ENCODE measurements around the gene CFL2. TPM values are rescaled to one million over a fixed set of nuclear protein-coding genes. Genes with fewer than 3 reads are reported as not detected.
"Not testable (repeated sequence)": the region's sequence is repeated elsewhere in the genome, so short reads cannot be mapped to it uniquely, and the experiment has no call there.

Gene CFL2
- 1,000 to 10,000 TPM in 1 of 12 donors, 100 to 1,000 TPM in 11; 270 to 1,042 (median 907) TPM for polyA plus RNA-seq (ENCODE audit: insufficient read length in 12 of 12)
- long read RNA-seq, donor 1, full-length matches to known transcripts = 14 of 14 reads
- long read RNA-seq, donor 1, partial matches to known transcripts = 0 of 14 reads
- long read RNA-seq, donor 1, other reads (novel, unspliced or antisense) = 0 of 14 reads
- long read RNA-seq, donor 2, full-length matches to known transcripts = 345 of 471 reads
- long read RNA-seq, donor 2, partial matches to known transcripts = 97 of 471 reads
- long read RNA-seq, donor 2, other reads (novel, unspliced or antisense) = 29 of 471 reads
- long read RNA-seq, donor 3, full-length matches to known transcripts = 115 of 159 reads
- long read RNA-seq, donor 3, partial matches to known transcripts = 39 of 159 reads
- long read RNA-seq, donor 3, other reads (novel, unspliced or antisense) = 5 of 159 reads
- long read RNA-seq, donor 4, full-length matches to known transcripts = 122 of 159 reads
- long read RNA-seq, donor 4, partial matches to known transcripts = 32 of 159 reads
- long read RNA-seq, donor 4, other reads (novel, unspliced or antisense) = 5 of 159 reads
- long read RNA-seq, donor 5, full-length matches to known transcripts = 326 of 463 reads
- long read RNA-seq, donor 5, partial matches to known transcripts = 111 of 463 reads
- long read RNA-seq, donor 5, other reads (novel, unspliced or antisense) = 26 of 463 reads
- long read RNA-seq, donor 6, full-length matches to known transcripts = 137 of 210 reads
- long read RNA-seq, donor 6, partial matches to known transcripts = 65 of 210 reads
- long read RNA-seq, donor 6, other reads (novel, unspliced or antisense) = 8 of 210 reads
- long read RNA-seq, donor 7, full-length matches to known transcripts = 113 of 151 reads
- long read RNA-seq, donor 7, partial matches to known transcripts = 38 of 151 reads
- long read RNA-seq, donor 7, other reads (novel, unspliced or antisense) = 0 of 151 reads
- long read RNA-seq, donor 8, full-length matches to known transcripts = 304 of 411 reads
- long read RNA-seq, donor 8, partial matches to known transcripts = 81 of 411 reads
- long read RNA-seq, donor 8, other reads (novel, unspliced or antisense) = 26 of 411 reads
- long read RNA-seq, donor 9, full-length matches to known transcripts = 97 of 126 reads
- long read RNA-seq, donor 9, partial matches to known transcripts = 29 of 126 reads
- long read RNA-seq, donor 9, other reads (novel, unspliced or antisense) = 0 of 126 reads
- long read RNA-seq, donor 10, full-length matches to known transcripts = 285 of 366 reads
- long read RNA-seq, donor 10, partial matches to known transcripts = 64 of 366 reads
- long read RNA-seq, donor 10, other reads (novel, unspliced or antisense) = 17 of 366 reads
- long read RNA-seq, donor 11, full-length matches to known transcripts = 263 of 385 reads
- long read RNA-seq, donor 11, partial matches to known transcripts = 102 of 385 reads
- long read RNA-seq, donor 11, other reads (novel, unspliced or antisense) = 20 of 385 reads

DNA sequence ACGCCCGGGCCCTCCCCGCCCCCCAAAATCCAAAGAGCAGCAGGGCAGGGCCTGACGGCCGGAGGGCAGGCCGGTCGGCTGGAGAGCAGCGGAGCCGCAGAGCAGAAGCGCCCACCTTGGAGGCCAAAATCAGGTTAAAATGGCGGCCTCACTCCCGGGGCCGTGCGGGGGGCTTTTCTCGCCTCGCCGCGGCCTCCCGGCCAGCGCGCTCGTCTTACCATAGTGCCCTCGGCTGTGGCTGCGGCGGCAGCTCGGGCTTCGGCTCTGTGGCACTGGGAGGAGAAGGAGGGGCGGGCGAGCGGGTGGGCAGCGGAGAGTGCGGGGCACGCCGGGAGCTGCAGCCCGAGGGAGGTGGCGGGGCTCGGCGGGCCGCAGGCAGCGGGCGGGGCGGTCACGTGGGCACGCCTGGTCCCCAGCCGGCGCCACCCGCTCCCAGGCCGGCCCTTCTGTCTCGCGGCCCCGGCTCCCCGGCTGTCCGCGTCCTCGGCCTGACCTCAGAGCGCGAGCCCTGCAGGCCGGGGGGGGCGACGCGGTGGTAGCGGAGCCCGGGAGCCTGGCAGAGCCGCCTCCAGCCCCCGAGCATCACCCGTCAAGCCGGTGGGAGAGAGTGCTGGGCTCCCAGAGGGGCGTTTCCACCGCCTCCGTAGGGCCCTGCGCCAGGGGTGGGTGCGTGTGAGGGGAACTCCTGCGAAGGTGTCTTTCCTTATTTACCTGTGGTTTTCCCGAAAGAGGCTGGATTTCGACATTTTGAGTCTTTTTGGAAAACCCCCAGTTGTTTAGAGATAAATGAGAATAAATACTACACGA is at the start of gene CFL2:
CFL2 (minus strand) TSS at position 274 of the 807 bp plus-strand sequence; CDS start at position 221, 53 bp downstream.
- peak; percentile 65 for DNase-seq

DNA sequence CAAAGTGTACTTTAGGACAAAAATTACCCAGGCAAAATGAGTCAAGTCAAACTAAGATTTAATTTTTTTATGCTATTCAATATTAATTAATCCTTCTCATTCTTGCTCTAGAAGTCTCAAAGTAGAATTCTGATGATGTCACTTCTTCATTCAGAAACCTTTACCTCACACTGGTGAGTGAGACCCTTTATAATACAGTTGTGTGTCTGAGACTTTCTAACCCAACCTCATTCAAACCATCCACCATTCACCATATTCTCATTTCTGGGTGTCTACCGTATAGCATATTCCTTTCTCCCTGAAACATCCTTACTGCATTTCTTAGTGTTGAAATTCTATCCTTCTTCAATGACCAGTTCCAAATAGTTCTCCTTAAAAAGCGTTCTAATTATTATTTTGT is 40.8 kb upstream of the CFL2 start:
- no peak for DNase-seq

DNA sequence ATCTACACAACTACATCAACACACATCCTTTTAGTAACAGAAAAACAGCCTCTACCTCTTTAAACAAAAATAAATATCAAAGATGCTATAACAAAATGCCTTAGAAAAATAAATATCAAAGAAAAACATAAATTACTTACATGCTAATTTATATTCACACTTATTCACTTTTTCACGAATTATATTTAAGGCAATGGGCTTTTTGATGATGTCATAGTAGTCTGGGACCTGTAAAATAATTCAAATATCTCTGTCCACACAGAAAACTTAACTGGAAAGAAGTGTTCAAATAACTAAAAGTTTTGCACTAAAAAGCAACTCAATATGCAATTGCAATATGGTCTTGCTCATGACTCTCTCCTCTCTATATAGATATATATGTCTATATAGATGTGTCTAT is 40.3 kb upstream of the CFL2 start:
- DNase-seq = no peak

DNA sequence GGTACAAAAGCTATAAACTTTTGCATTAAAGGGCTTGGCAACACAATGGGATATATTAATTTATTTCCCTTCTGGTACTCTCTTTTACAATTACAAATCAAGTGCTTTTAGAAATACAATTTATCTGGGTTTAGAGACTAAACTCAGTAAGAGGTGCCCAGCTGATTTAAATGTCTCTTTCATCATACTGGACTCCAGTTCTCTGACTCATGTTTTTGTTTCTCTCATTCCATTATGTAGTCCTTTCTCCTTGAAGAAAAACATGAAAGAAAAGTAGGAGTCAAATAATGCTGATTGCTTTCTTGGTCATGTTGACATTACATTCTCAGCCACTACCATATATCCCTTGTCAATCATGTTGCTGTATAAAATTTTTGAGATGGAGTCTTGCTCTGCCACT is 36.3 kb upstream of the CFL2 start:
- no peak for DNase-seq

DNA sequence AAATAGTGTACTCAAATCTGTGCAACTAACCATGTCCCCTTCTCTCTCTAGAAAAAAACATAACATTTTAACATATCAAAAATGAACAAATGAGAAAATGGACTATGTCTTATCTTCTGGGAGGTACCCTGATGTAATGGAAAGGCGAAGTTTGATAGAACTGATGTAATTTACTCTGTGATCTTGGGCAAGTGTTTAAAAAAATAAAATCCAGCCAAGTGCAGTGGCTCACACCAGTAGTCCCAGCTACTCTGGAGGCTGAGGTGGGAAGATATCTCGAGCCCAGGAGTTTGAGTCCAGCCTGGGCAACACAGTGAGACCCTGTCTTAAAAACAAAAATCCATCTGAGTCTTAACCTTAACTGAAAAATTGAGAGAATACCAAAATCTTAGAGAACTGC is 35.8 kb upstream of the CFL2 start:
- DNase-seq = no peak

DNA sequence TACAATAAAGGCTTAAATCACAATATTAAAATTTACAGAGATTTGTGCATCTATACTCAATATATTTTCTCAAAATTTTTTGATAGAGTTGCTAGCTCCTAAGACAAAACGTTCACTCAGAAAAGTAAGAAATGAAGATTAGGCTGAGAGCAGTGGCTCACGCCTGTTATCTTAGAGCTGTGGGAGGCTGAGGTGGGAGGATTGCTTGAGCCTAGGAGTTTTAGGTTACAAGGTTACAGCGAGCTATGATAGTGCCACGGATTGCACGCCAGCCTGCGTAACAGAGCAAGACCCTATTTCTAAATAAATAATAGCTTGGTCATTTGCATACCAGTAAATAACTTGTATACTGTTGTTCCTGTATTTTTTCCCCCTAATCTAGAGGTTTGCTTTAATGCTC is 35.0 kb upstream of the CFL2 start:
- no peak for DNase-seq

DNA sequence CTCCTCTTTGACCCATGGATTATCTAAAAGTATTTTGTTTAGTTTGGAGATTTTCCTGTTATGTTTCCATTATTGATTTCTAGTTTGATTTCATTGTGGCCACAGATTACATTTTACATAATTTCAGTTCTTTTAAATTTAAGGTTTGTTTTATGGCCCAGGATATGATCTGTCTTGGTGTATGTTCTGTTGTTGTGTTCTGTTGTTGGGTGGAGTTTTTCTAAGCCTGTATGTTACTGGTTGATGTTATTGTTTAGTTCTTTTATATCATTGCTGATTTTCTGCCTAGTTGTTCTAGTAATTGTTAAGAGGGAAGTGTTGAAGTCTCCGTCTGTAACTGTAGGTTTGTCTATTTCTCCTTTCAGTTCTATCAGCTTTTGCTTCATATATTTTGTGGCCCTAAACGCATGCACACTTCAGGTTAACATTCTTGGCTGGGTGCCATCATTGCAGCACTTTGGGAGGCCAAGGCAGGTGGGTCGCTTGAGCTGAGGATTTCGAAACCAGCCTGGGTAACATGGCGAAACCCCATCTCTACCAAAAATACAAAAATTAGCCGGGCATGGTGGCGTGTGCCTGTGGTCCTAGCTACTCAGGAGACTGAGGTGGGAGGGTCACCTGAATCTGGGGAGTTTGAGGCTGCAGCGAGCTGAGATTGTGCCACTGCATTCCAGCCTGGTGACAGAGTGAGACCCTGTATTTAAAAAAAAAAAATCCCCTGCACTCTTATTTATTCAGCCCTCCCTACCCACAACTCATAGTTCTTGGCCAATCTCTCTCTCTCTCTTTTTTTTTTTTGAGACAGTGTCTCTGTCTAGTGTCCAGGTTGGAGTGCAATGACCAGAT is 28.1 kb upstream of the CFL2 start:
- no peak for DNase-seq

DNA sequence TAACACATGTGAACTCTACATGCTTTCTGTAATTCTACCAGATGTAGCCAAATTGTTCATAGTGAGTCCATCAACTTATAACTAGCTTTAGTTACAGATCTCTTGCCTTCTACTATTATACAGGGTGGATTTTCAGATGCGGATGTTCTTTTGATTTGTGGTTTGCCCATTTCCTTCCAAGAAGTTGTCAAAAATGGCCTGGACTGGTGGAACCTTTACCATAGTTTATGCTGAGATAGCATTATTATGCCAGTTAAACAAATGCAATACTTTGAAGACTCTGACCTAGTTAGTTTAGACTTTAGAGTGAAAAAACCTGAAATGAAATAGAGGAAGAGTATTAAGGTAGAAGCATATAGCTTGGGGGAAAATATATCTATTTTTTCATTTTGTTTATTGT is 27.4 kb upstream of the CFL2 start:
- DNase-seq = no peak

DNA sequence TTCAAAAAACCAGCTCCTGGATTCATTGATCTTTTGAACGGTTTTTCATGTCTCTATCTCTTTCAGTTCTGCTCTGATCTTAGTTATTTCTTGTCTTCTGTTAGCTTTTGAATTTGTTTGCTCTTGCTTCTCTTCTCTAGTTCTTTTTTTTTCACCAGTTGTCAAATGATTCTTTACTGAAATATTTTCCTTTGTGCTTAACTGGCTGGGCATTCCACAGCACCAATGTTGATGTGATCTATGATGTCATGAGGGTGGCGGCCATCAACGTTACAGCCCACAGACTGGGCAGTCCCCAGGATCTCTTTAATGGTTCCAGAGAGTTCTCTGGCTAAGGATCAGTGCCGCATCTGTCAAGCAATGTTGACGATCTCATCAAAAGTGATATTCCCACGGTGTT is 25.7 kb upstream of the CFL2 start:
- DNase-seq = not testable (repeated sequence)

DNA sequence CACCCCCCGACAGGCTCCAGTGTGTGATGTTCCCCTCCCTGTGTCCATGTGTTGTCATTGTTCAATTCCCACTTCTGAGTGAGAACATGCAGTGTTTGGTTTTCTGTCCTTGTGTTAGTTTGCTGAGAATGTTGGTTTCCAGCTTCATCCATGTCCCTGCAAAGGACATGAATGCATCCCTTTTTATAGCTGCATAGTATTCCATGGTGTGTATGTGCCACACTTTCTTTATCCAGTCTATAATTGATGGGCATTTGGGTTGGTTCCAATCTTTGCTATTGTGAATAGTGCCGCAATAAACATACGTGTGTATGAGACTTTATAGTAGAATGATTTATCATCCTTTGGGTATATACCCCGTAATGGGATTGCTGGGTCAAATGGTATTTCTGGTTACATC is 22.7 kb upstream of the CFL2 start:
- DNase-seq = not testable (repeated sequence)

DNA sequence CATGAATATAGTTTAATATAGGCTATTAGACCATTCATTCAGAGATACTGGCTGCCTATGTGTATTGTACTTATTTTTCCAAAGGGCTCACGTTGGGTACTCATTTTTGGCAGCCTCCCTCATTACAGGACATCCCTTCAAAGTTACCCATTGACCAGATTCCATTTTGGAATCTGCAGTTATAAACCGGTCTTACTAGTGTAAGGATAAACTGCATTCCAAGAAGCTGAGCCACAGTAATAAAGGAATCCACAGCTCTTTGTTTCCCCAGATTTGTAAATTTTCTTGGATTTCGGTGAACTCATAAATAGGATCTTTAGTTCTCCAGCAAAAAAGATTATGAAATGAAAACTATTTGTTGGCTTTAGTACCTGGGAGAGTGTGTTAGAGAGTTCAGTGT is 18.9 kb upstream of the CFL2 start:
- no peak for DNase-seq

DNA sequence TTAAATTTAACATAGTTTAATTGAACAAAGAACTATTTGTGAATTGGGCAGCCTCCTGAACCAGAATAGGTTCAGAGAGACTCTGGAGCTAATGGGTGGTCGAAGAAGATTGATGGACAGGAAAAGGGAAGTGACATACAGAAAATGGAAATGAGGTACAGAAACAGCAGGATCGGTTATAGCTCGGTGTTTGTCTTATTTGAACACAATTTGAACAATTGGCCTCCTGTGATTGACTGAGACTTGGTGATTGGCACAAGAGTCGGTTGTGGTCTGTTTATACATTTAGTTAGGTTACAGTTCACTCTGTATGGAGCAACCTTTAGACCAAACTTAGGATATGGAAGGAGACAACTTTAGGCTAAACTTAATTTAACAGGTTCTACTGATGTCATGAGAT is 18.4 kb upstream of the CFL2 start:
- DNase-seq = no peak

DNA sequence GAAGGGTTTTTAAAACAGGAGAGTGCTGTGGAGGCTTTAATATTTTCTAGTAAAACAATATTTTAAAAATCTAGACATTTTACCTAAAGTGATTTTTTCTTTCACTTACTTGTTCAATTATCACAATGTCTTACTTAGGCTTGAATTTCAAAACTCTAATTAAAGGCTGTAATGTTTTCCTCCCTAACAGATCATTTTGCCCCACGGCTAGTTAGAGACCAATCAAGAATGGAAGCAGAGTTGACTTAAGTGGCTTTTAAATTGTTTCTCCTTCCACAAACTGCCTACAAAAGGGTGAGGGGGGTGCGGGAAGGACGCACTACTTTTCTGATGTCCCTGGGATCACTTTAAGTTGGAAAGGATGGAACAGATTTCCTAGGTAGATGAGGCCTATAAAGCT is 9.5 kb upstream of the CFL2 start:
- no peak for DNase-seq

DNA sequence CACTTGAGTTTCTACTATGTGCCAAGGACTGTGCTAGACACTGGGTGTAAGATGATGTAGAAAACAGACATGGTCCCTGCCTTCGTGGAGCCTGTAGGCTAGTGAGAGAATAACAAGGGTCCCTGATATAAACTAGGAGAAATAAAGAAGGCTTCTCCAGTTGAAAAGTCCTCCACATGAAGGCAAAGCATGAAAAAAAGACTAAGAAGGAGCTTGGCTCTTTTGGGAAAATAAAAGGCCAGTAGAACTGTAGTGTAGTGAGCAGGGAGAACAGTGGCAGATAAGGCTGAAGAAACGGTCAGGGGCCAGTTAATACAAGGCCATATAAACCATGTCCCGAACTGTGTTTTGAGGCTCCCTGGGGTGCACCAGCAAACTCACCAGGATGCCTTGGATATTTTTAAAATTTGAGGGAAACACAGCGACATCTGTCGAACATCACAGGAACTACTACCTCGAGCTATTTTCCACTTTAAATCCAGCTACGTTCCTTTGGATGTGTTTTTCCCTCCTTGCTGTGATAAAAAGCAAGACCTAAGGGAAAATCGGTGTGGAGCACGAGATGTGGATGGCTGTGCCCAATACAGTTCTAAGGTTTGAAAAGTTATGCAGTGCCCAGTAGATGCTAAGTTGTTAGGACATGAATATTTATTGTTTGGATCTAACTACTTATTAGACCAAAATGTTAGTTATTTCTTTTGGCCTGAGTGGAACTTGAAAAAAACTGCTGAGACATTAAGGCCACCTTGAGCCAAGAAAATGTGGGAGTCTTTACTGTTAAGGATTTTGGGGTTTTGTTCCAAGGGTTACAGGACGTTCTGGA is 8.5 kb upstream of the CFL2 start:
- DNase-seq = peak; percentile 76

DNA sequence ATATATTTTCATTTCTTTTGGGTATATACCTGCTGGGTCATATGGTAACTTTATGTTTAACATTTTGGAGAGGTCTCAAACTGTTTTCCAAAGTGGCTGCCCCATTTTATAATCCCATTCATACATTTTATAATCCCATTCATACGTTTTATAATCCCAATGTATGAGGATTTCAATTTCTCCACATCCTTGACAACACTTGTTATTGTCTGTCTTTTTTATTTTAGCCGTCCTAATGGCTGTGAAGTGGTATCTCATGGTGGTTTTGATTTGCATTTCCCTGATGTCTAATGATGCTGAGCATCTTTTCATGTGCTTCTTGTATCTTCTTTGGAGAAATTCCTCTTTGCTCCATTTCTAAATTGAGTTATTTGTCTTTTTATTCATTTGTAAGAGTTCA is 6.7 kb upstream of the CFL2 start:
- DNase-seq = no peak

DNA sequence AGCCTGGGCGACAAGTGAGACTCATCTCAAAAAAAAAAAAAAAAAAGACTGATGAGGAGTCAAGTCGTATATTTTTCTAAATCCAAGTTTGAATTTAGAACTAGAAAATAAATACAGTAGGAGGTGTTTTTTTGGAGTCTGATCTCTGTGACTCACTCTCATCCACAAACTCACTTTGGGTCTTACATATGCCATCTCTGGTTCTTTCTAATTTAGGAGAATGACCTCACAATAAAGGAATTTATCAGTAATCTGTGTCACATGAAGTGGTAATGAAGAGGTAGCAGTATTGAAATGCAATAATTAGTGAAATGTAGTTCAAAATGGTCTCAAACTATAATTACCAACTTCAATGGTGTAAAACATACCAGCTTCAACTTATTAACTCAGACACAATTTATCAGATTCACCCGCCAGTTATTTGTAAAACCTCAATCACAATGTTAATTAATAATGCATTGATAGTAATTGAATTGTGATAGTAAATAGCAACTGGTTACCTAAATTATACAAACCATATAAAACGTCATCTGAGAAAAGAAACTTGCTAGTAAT is 4.4 kb upstream of the CFL2 start:
- no peak for DNase-seq

DNA sequence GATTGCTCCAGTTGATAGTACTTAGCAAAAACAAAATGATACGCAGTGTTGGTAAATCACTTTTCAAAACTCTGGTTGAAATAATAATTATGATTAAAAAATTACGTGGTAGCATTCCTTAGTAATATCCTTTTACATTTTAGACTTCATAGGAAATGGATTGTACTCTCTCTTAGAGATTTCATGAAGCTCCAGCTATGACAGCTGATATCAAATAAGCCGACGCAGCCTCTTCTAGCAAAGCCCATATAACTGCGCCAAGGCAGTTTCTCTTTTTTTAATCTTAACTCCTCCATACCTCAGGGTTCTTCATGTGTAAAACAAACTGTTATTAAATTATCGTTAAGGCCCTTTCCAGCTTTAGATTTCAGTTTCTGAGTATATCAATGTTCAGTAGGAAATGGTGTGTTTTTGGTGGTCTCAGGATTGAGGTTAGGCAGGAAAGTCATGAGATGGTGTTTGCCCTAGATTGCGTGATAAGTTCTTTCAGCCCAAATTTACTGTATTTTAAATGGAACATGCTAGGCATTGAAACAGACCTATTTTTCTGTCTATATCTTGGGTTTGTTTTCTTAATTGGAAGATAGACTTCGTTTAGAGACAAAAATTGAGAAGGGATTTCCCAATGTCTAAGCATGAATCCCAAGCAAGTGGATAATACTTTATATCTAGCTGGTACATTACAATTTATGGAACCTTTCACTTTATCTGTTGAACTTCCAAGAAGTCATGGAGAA is 902 bp upstream of the CFL2 start:
- DNase-seq = no peak

Data from muscle of arm (tissue), 14 donors.